ENCODE results near the gene ZIC4.

DNA sequence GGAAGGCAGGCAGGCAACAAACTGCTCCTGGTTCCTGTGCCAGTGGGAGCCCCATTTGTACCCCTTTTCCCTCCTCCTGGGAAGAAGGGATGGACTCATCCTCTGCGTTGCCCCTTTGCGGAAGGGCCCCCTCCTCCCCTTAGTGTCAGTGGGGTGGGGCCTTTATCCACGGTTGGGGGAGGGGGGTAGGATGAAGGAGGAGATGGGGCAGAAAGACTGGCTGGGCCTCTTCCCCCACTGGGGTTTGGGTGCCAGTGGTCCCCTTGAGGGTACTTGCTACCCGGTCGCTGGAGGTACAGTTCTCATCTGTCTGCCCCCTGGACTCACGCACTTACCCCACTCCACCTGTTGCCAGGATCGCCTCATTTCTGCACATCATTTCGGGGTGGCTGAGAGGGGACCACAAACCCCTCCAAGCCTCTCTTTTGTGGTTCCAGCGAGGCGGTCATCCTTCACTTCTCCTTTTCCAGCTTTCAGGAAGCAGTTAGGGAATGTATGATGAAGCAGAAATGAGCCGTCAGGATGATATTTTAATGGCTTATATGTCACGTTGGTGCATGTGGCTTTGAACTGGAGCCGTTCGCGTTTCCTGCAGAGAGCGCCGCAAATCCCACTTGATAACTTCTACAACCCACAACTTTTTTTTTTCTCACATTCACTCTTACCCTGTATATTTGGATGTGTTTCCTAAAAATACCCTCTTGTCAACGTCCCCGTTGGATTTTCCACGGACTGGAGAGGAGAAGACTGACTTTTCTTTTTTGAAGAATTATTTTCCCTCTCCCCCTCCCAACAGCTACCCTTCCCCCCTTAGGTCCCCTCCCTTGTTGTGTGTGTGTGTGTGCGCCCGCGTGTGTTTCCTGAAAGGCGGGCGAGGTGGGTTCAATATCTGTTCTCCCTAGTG lies at the start of gene ZIC4:
- peak; percentile 77 for TF ChIP-seq RNF2 (IDR thresholded peaks at IDR 0.05; ENCODE audit: borderline replicate concordance, low read depth, low read length, missing control alignments, poor library complexity, severe bottlenecking)
- no peak for TF ChIP-seq POLR2A (IDR thresholded peaks at IDR 0.05; ENCODE audit: control extremely low read depth in 1 of 2, low read depth in 2 of 2, low read length in 2 of 2)
- TF ChIP-seq, protein P1, sequence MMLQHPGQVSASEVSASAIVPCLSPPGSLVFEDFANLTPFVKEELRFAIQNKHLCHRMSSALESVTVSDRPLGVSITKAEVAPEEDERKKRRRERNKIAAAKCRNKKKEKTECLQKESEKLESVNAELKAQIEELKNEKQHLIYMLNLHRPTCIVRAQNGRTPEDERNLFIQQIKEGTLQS (IDR thresholded peaks at IDR 0.05; ENCODE audit: insufficient read depth, low read depth, low read length), result no peak
- no peak for TF ChIP-seq CTCF (IDR thresholded peaks at IDR 0.05; ENCODE audit: control extremely low read depth in 1 of 3, insufficient read depth in 1 of 3, low read depth in 1 of 3, low read length in 3 of 3)
- no peak for TF ChIP-seq RFX5 (IDR thresholded peaks at IDR 0.05; ENCODE audit: borderline replicate concordance, low read depth, low read length)
- no peak for TF ChIP-seq BACH1 (IDR thresholded peaks at IDR 0.05; ENCODE audit: low read length)

Data from H1 (cell line).